Right ventricle myocardium superior (tissue), 1 donor: Measurements from ENCODE around the gene DOHH. TPM values are rescaled to one million over a fixed set of nuclear protein-coding genes. Genes with fewer than 3 reads are reported as not detected.

Experiments
- ATAC-seq: fragments of 200-7000 bp; cut with Tn5 transposase; one replicate; pipeline ENCODE4 v1.9.1; 2020; ENCODE audit warnings: mild to moderate bottlenecking; ENCODE audit not compliant: poor library complexity
- DNase-seq: peaks from one replicate; pipeline ENCODE4 v3.0.0-alpha.2; 2020
- intact Hi-C: fragments of 100-400 bp; cut with DNase I; formaldehyde crosslinking; loops from one replicate; pipeline ENCODE4 v1.11.2; 2022
- total RNA-seq: library from RNA; stranded (reverse); fragmentation: NEBNext Ultra II Directional; extraction: Animal tissue kit (Norgen Biotek cat#: 25700); gene quantifications from one replicate; pipeline ENCODE4 v1.2.1, GENCODE V29; 2021
- donor health status: DM: no; HTN: yes; CAD: no; lungs with severe emphysema.

The DOHH gene
- total RNA-seq, 1 donor from 2014 or later, result 10.5 TPM

- intact Hi-C loops, result loop anchor here (5.0 kb wide), 2 partner anchors 143 to 168 kb away; no protein-coding TSS in a partner anchor
- DNase-seq (no peak), ATAC-seq (no peak)
Measured at GRCh38 chr19:3470500-3471128, 29.9 kb downstream of the DOHH start.

- intact Hi-C loops, result loop anchor here (5.0 kb wide), 2 partner anchors 143 to 168 kb away; no protein-coding TSS in a partner anchor
- no peak for DNase-seq
Measured at GRCh38 chr19:3469638-3470499, 30.6 kb downstream of the DOHH start.

GRCh38 chr19:3468211-3468610, 32.3 kb downstream of the DOHH start:
- no peak for ATAC-seq
- no peak for DNase-seq
- intact Hi-C loops, result no loop called here

More at GRCh38 chr19:3469638-3470499, 30.6 kb downstream of the DOHH start:
- ATAC-seq, result peak; percentile 7

DNA sequence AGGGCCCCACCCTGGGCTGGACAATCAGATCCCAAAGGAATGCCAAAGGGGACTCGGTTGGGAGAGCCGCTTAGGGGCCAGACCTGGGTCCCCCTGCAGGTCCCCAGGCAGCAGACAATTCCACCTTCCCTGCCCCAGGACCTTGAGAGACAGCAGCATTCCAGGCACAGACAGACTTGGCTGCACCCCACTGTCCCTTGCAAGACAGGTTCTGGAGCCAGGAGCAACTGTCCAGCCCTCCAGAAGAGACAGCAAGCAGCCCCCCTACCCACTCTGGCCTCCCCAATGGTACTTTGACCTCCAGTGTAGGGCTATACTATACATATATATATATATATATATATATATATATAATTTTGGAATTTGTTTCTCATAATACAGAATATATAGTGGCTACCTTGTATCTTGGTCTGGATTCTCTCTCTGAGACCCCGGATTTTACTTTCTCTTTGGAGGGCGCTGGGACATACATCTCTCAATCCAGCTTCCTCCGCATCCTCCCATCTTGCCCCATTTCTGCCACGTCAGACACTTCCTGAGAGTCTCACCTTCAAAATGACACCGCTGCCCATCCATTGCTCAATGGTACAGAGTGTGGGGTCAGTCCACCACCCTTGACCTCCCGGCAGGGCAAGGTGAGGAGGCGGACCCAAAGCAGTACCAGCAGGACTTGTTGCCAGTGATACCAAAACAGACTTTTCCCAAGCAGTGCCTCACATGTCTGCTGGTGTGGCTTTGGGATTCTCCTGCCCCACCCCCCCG, 32.9 kb downstream of the DOHH start:
- DNase-seq (no peak), ATAC-seq (no peak)
- intact Hi-C loops, result no loop called here

GRCh38 chr19:3466635-3467034, 33.8 kb downstream of the DOHH start:
- DNase-seq (no peak), ATAC-seq (peak; percentile 28)
- intact Hi-C loops, result loop anchor here (1.0 kb wide), 1 partner anchor 26 kb away; no protein-coding TSS in a partner anchor

DNA sequence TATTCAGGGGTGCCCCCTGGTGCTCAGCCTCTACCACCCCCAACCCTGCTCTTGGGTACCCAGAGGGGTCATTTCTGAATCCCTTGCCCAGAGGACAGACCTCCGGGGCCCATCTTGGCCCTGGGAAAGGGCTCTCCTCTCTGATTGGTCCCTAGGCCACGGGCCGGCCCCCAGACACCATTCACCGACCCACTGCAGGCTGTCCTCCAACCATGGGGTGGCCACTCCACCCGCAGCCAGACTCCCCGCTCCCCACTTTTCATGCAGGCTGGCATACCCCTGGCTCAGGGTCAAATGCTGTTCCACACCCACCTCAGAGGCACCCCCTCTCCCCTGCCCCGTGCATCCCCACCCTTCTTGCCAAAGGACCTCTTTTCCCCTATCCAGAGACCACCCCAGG, 34.9 kb downstream of the DOHH start:
- peak; percentile 2 for ATAC-seq
- no peak for DNase-seq
- intact Hi-C loops, result no loop called here

GRCh38 chr19:3464587-3465235, 35.8 kb downstream of the DOHH start:
- DNase-seq, result no peak
- intact Hi-C loops, result no loop called here
- no peak for ATAC-seq

GRCh38 chr19:3463714-3464586, 36.5 kb downstream of the DOHH start:
- ATAC-seq (no peak), DNase-seq (no peak)
- intact Hi-C loops, result no loop called here

DNA sequence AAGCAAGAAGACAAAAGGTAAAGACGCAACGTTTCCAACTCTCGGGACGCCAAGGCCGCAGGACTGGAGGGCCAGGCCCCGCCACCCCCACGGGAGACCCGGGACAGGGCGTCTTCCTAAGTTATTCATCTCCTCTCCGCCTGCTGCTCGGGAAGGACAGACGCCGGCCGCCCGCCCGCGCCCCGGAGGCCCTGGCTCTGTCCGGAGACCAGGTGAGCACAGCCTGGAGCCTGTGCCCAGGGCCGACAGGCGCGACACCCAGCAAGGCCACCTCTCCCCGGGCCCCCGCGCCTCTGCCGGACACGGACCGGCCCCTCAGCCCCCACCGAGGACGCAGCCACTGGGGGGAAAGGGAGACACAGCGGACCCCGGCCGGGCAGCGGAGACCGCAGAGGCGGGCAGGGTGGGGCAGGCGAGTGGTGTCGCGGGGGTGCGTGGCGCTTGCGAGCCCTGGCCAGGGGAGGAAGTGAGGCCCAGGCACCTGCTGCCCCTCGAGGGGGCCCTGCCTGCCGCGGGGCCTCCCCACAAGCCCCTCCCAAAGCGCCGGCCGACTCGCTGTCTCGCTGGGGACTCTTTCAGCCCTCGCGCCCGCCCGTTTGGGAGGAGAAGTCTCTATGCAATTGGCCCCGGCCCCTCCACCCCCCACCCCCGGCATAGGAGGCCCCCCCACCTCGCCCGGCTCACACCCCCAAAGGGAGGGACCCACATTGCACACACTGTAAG, 37.3 kb downstream of the DOHH start:
- intact Hi-C loops, result no loop called here
- no peak for ATAC-seq
- no peak for DNase-seq

- DNase-seq (no peak), ATAC-seq (no peak)
- intact Hi-C loops, result no loop called here
Measured at GRCh38 chr19:3459965-3460582, 40.4 kb downstream of the DOHH start.

DNA sequence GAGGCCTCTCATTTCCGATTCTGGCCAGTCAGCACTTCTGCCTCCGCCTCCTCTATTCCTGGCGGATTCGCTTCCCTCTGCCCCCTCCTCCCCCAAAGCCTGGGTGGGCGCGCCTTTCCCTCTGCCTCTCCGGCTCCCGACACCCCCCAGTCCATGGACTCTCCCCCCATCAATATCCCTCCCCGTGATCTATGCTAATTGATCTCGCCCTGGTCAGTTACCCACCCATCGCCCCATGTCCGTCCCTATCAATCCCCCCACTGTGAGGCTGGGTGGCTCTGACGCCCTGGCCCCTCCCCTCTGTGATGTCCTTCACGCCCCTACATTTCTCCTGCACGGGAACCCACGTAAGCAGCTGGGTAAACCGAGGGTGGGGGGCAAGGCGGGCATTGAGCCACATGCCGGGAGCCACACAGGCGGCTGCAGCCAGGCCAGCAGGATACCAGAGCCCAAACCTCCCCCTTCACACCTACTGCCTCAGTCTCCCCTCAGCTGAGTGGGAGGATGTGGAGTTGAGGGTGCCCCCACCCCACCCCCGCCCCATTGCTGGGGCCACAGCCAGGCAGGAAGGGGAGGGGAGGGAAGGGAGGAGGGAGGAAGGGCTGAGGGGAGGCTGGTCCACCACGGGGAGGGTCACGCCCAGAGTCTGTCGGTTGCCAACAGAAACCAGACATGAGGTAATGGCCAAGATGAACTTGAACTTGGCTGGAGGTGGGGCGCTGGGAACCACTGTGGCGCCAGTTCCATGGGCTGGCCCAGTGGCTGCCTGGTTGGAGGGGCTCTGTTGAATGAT, 41.2 kb downstream of the DOHH start:
- intact Hi-C loops, result no loop called here
- peak; percentile 91 for DNase-seq
- peak; percentile 85 for ATAC-seq

- ATAC-seq (peak; percentile 40), DNase-seq (no peak)
- intact Hi-C loops, result no loop called here
Measured at GRCh38 chr19:3458229-3459088, 42.0 kb downstream of the DOHH start.

DNA sequence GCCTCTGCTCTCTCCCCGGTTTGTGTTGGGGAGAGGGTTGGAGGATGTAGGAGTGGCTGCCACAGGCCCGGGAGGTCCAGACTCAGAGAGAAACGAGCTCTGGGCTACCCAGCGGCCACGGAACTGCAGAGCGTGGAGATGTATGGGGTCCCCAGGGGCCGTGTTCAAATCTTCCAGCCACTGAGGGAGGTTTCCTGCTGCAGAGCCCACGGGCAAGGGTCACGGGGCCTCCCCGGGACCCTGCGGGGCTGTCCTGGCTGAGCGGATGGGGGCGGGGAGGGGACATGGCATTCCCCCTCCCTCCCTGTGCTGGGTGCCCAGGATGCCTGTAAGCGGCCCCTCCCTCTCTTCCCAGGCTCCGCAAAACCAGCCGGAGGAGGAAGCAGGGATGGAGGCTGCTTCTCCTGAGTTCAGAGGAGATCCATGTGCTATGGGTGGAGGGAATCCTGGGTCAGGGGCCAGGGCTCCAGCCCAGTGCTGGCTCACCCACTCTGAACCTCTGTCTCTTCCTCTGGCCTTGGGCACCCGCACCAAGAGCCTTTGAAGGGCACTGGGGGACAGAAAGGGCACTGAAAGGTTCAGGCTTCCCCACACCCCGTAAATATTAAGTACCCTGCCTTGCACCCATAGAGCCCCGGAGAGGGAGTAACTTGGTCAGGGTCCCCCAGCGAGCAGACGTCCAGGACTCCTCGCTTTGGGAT, 42.8 kb downstream of the DOHH start:
- ATAC-seq (peak; percentile 6), DNase-seq (no peak)
- intact Hi-C loops, result no loop called here

GRCh38 chr19:3456925-3457527, 43.4 kb downstream of the DOHH start:
- intact Hi-C loops, result no loop called here
- DNase-seq (no peak), ATAC-seq (no peak)
